ENCODE data around the gene WHAMM. TPM values are rescaled to one million over a fixed set of nuclear protein-coding genes. Genes with fewer than 3 reads are reported as not detected.
"Not testable (repeated sequence)": the region's sequence is repeated elsewhere in the genome, so short reads cannot be mapped to it uniquely, and the experiment has no call there.

The WHAMM gene
- total RNA-seq, 4 donors from 2014 or later, result 6.4 to 14.2 (median 8.8) TPM

- H3K27ac ChIP-seq, result peak overlapping the region; percentile 99 to 100 (median 100)
- intact Hi-C loops (cut with DNase I; ENCODE audit: low total_unique reads) (no loop called here), in situ Hi-C loops (cut with MboI; ENCODE audit: low pct_ligation_motif_present in 1 of 4, low pct_unique_long_range_greater_than_20kb in 1 of 4, low sequenced_read_pairs in 3 of 4) (no loop called here)
- peaks cover 7 to 27% (median 17%) of the 10 kb centered on the region in 4 donors for H3K4me1 ChIP-seq
- no peaks in the 10 kb centered on the region for H3K9me3 ChIP-seq
- peak overlapping the region; percentile 74 to 97 (median 87) for H3K4me3 ChIP-seq
- WGBS, 2 donors (ENCODE audit: low coverage in 1 of 2), result 0% methylated on average over 8 to 36 of the region's 81 CpGs
- H3K36me3 ChIP-seq, result peaks cover 0 to 19% (median 6%) of the 10 kb centered on the region in 4 donors
- peak; percentile 37 for DNase-seq
- TF ChIP-seq, protein P1, sequence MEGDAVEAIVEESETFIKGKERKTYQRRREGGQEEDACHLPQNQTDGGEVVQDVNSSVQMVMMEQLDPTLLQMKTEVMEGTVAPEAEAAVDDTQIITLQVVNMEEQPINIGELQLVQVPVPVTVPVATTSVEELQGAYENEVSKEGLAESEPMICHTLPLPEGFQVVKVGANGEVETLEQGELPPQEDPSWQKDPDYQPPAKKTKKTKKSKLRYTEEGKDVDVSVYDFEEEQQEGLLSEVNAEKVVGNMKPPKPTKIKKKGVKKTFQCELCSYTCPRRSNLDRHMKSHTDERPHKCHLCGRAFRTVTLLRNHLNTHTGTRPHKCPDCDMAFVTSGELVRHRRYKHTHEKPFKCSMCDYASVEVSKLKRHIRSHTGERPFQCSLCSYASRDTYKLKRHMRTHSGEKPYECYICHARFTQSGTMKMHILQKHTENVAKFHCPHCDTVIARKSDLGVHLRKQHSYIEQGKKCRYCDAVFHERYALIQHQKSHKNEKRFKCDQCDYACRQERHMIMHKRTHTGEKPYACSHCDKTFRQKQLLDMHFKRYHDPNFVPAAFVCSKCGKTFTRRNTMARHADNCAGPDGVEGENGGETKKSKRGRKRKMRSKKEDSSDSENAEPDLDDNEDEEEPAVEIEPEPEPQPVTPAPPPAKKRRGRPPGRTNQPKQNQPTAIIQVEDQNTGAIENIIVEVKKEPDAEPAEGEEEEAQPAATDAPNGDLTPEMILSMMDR (IDR thresholded peaks at IDR 0.05), result no peak
- TF ChIP-seq EP300 (IDR thresholded peaks at IDR 0.05; ENCODE audit: low read depth) (no peak), POLR2A (IDR thresholded peaks at IDR 0.05) (no peak), POLR2AphosphoS5 (IDR thresholded peaks at IDR 0.05) (no peak)
- H3K27me3 ChIP-seq, result no peaks in the 10 kb centered on the region
Measured at GRCh38 chr15:82810061-82810889, 847 bp downstream of the WHAMM start.

GRCh38 chr15:82810890-82811426, 1.5 kb downstream of the WHAMM start:
- Histone ChIP-seq H3K27ac (peak overlapping the region; percentile 99 to 100 (median 100)), H3K36me3 (peaks cover 0 to 19% (median 9%) of the 10 kb centered on the region in 4 donors), H3K9me3 (no peaks in the 10 kb centered on the region), H3K4me1 (peaks cover 7 to 27% (median 17%) of the 10 kb centered on the region in 4 donors), H3K4me3 (peak overlapping the region; percentile 74 to 97 (median 87)), H3K27me3 (no peaks in the 10 kb centered on the region)
- TF ChIP-seq, protein P1 (IDR thresholded peaks at IDR 0.05), result no peak
- no peak for TF ChIP-seq POLR2AphosphoS5 (IDR thresholded peaks at IDR 0.05)
- TF ChIP-seq POLR2A (IDR thresholded peaks at IDR 0.05), result no peak
- TF ChIP-seq EP300 (IDR thresholded peaks at IDR 0.05; ENCODE audit: low read depth), result no peak
- in situ Hi-C loops (cut with MboI; ENCODE audit: low pct_ligation_motif_present in 1 of 4, low pct_unique_long_range_greater_than_20kb in 1 of 4, low sequenced_read_pairs in 3 of 4), result no loop called here
- DNase-seq, result no peak
- WGBS, 2 donors (ENCODE audit: low coverage in 1 of 2), result 0 to 2% methylated on average over 6 of the region's 6 CpGs
- intact Hi-C loops (cut with DNase I; ENCODE audit: low total_unique reads), result no loop called here

- peaks cover 7 to 27% (median 17%) of the 10 kb centered on the region in 4 donors for H3K4me1 ChIP-seq
- in situ Hi-C loops (cut with MboI; ENCODE audit: low pct_ligation_motif_present in 1 of 4, low pct_unique_long_range_greater_than_20kb in 1 of 4, low sequenced_read_pairs in 3 of 4), result no loop called here
Measured at GRCh38 chr15:82812994-82813393, 3.6 kb downstream of the WHAMM start.

DNA sequence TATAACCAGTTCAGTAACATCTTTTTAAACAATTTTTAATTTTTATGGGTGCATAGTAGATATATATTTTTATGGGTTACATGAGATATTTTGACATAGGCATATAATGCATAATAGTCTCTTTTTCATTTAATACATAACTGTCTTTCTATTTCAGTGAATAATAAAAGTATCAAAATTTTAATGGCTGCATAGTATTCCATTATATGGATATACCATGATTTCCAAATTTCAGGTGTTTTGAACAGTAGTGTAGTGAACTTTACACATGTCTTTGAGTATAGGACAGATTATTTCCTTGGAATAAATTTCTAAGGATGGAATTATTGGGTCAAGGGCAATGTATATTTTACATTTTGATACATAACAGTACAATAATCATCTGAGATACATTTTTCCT, 10.7 kb downstream of the WHAMM start:
- intact Hi-C loops (cut with DNase I; ENCODE audit: low total_unique reads) (no loop called here), in situ Hi-C loops (cut with MboI; ENCODE audit: low pct_ligation_motif_present in 1 of 4, low pct_unique_long_range_greater_than_20kb in 1 of 4, low sequenced_read_pairs in 3 of 4) (no loop called here)
- TF ChIP-seq EP300 (IDR thresholded peaks at IDR 0.05; ENCODE audit: low read depth) (no peak), POLR2AphosphoS5 (IDR thresholded peaks at IDR 0.05) (no peak), POLR2A (IDR thresholded peaks at IDR 0.05) (no peak)
- H3K4me1 ChIP-seq, result no peaks in the 10 kb centered on the region
- no peak for DNase-seq
- H3K4me3 ChIP-seq, result no peak overlapping the region
- no peaks in the 10 kb centered on the region for H3K27me3 ChIP-seq
- H3K27ac ChIP-seq, result no peak overlapping the region
- no peaks in the 10 kb centered on the region for H3K9me3 ChIP-seq
- H3K36me3 ChIP-seq, result peaks cover 0 to 82% (median 35%) of the 10 kb centered on the region in 4 donors

More at GRCh38 chr15:82812994-82813393, 3.6 kb downstream of the WHAMM start:
- DNase-seq, result no peak
- Histone ChIP-seq H3K27ac (no peak overlapping the region), H3K36me3 (peaks cover 0 to 38% (median 16%) of the 10 kb centered on the region in 4 donors), H3K4me3 (no peak overlapping the region), H3K27me3 (no peaks in the 10 kb centered on the region), H3K9me3 (no peaks in the 10 kb centered on the region)
- TF ChIP-seq POLR2AphosphoS5 (IDR thresholded peaks at IDR 0.05) (no peak), EP300 (IDR thresholded peaks at IDR 0.05; ENCODE audit: low read depth) (no peak), POLR2A (IDR thresholded peaks at IDR 0.05) (no peak)
- TF ChIP-seq, protein P1 (IDR thresholded peaks at IDR 0.05), result no peak
- 78 to 86% methylated on average over 4 of the region's 4 CpGs for WGBS, 2 donors (ENCODE audit: low coverage in 1 of 2)
- intact Hi-C loops (cut with DNase I; ENCODE audit: low total_unique reads), result loop anchor here (2.0 kb wide), 1 partner anchor 64 kb away; no protein-coding TSS in a partner anchor

- 76 to 84% methylated on average over 3 of the region's 3 CpGs for WGBS, 2 donors (ENCODE audit: low coverage in 1 of 2)
- H3K9me3 ChIP-seq; DNase-seq; H3K27me3 ChIP-seq; in situ Hi-C loops (cut with MboI; ENCODE audit: low pct_ligation_motif_present in 1 of 4, low pct_unique_long_range_greater_than_20kb in 1 of 4, low sequenced_read_pairs in 3 of 4); intact Hi-C loops (cut with DNase I; ENCODE audit: low total_unique reads); H3K4me1 ChIP-seq; H3K27ac ChIP-seq; H3K4me3 ChIP-seq: not testable (repeated sequence)
- peaks cover 0 to 81% (median 40%) of the 10 kb centered on the region in 4 donors for H3K36me3 ChIP-seq
Measured at GRCh38 chr15:82821396-82821795, 12.0 kb downstream of the WHAMM start.

- DNase-seq; H3K27ac ChIP-seq; intact Hi-C loops (cut with DNase I; ENCODE audit: low total_unique reads); H3K9me3 ChIP-seq; in situ Hi-C loops (cut with MboI; ENCODE audit: low pct_ligation_motif_present in 1 of 4, low pct_unique_long_range_greater_than_20kb in 1 of 4, low sequenced_read_pairs in 3 of 4); H3K4me1 ChIP-seq; H3K4me3 ChIP-seq; H3K27me3 ChIP-seq: not testable (repeated sequence)
- peaks cover 0 to 81% (median 40%) of the 10 kb centered on the region in 4 donors for H3K36me3 ChIP-seq
Measured at GRCh38 chr15:82821851-82822250, 12.4 kb downstream of the WHAMM start.
